ENCODE data around the gene TMEM250. TPM values are rescaled to one million over a fixed set of nuclear protein-coding genes. Genes with fewer than 3 reads are reported as not detected.
A peak's percentile ranks its signal among the peaks of the same experiment; 100 is the strongest.

TMEM250 gene
- total RNA-seq, 1 donor from 2014 or later = 29.8 TPM

GRCh38 chr9:136119061-136119882 is 597 bp upstream of the TMEM250 start:
- Mint-ChIP-seq H3K27ac (ENCODE audit: unreplicated experiment) (peak overlapping the region; percentile 85), H3K36me3 (ENCODE audit: low read depth, unreplicated experiment) (no peaks in the 10 kb centered on the region), H3K9me3 (ENCODE audit: unreplicated experiment) (no peaks in the 10 kb centered on the region), H3K27me3 (ENCODE audit: low read depth, unreplicated experiment) (peaks cover 9% of the 10 kb centered on the region), H3K4me3 (ENCODE audit: unreplicated experiment) (peak overlapping the region; percentile 85), H3K4me1 (ENCODE audit: low read depth, unreplicated experiment) (peaks cover 2% of the 10 kb centered on the region)
- H3K27ac ChIP-seq (ENCODE audit: low read depth, low read length) = peak overlapping the region; percentile 63
- FAIRE-seq = no peak
- no peaks in the 10 kb centered on the region for H3K9me3 ChIP-seq (ENCODE audit: insufficient read depth, low read depth, low read length)
- H2AFZ ChIP-seq (ENCODE audit: low read depth, low read length) = peak overlapping the region; percentile 73
- peak overlapping the region; percentile 71 for H3K4me3 ChIP-seq (ENCODE audit: insufficient read depth, low read depth, low read length)
- TF ChIP-seq EZH2 (IDR thresholded peaks at IDR 0.05; ENCODE audit: insufficient read depth, low read length) (no peak), CTCF (IDR thresholded peaks at IDR 0.05; ENCODE audit: insufficient read depth, low read depth, low read length) (no peak)
- H4K20me1 ChIP-seq (ENCODE audit: insufficient read depth, low read length) = peaks cover 26% of the 10 kb centered on the region
- H3K4me2 ChIP-seq (ENCODE audit: low read length) = peak overlapping the region; percentile 86
- H3K27me3 ChIP-seq (ENCODE audit: insufficient read depth, low read length) = no peaks in the 10 kb centered on the region
- DNase-seq (ENCODE audit: low read depth) = no peak
- H3K9ac ChIP-seq (ENCODE audit: low read length) = peak overlapping the region; percentile 88
- peaks cover 17% of the 10 kb centered on the region for H3K4me1 ChIP-seq (ENCODE audit: insufficient read depth, low read length)
- H3K36me3 ChIP-seq (ENCODE audit: insufficient read depth, low read length) = no peaks in the 10 kb centered on the region
- H3K79me2 ChIP-seq (ENCODE audit: insufficient read depth, low read length) = peaks cover 44% of the 10 kb centered on the region

GRCh38 chr9:136117916-136118319 is 757 bp downstream of the TMEM250 start:
- no peaks in the 10 kb centered on the region for H3K27me3 Mint-ChIP-seq (ENCODE audit: low read depth, unreplicated experiment)
- Histone ChIP-seq H3K4me3 (ENCODE audit: insufficient read depth, low read depth, low read length) (peak overlapping the region; percentile 71), H3K27me3 (ENCODE audit: insufficient read depth, low read length) (no peaks in the 10 kb centered on the region), H3K27ac (ENCODE audit: low read depth, low read length) (peak overlapping the region; percentile 63), H3K4me1 (ENCODE audit: insufficient read depth, low read length) (peaks cover 17% of the 10 kb centered on the region), H3K9me3 (ENCODE audit: insufficient read depth, low read depth, low read length) (no peaks in the 10 kb centered on the region), H3K9ac (ENCODE audit: low read length) (peak overlapping the region; percentile 88), H3K36me3 (ENCODE audit: insufficient read depth, low read length) (no peaks in the 10 kb centered on the region), H2AFZ (ENCODE audit: low read depth, low read length) (peak overlapping the region; percentile 73), H3K4me2 (ENCODE audit: low read length) (peak overlapping the region; percentile 86), H3K79me2 (ENCODE audit: insufficient read depth, low read length) (peaks cover 44% of the 10 kb centered on the region), H4K20me1 (ENCODE audit: insufficient read depth, low read length) (peaks cover 24% of the 10 kb centered on the region)
- H3K9me3 Mint-ChIP-seq (ENCODE audit: unreplicated experiment) = no peaks in the 10 kb centered on the region
- FAIRE-seq = no peak
- no peak for TF ChIP-seq CTCF (IDR thresholded peaks at IDR 0.05; ENCODE audit: insufficient read depth, low read depth, low read length)
- no peak for TF ChIP-seq EZH2 (IDR thresholded peaks at IDR 0.05; ENCODE audit: insufficient read depth, low read length)
- H3K27ac Mint-ChIP-seq (ENCODE audit: unreplicated experiment) = peak overlapping the region; percentile 53
- peak overlapping the region; percentile 84 for H3K4me3 Mint-ChIP-seq (ENCODE audit: unreplicated experiment)
- peaks cover 2% of the 10 kb centered on the region for H3K4me1 Mint-ChIP-seq (ENCODE audit: low read depth, unreplicated experiment)
- peaks cover 5% of the 10 kb centered on the region for H3K36me3 Mint-ChIP-seq (ENCODE audit: low read depth, unreplicated experiment)
- DNase-seq (ENCODE audit: low read depth) = no peak

All from astrocyte (in vitro differentiated cells and primary cell).